SHP77 (cell line): Measurements from ENCODE around the gene SLIT3.

Experiments
- DNase-seq, 2 experiments: peaks; one replicate each; lab custom pipeline; 2025; lab: John Stamatoyannopoulos, UW

Gene SLIT3

GRCh38 chr5:168736281-168736831 is 564.6 kb downstream of the SLIT3 start:
- DNase-seq: no peak

GRCh38 chr5:168734620-168735300 is 566.2 kb downstream of the SLIT3 start:
- no peak for DNase-seq

DNA sequence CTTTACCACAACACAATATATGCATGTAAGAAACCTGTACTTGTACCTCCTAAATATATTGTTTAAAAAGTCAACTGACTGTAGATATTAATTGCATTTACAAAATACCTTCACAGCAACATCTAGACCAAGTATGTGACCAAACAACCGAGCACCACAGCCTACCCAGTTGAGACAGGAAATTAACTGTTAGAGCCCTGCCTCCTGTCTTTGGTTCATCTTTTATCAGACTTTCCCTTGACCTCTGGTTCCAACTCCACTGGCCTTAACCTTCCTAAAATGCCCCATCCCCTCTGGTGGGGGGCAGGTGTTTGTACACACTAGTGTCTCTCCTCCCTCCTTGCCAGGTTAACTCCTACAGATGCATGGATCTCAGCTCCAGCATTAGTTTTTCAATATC is 566.8 kb downstream of the SLIT3 start:
- DNase-seq: no peak

GRCh38 chr5:168728546-168729211 is 572.3 kb downstream of the SLIT3 start:
- DNase-seq: no peak

GRCh38 chr5:168727547-168727946 is 573.4 kb downstream of the SLIT3 start:
- DNase-seq: no peak

- no peak for DNase-seq
These were observed 574.6 kb downstream of the SLIT3 start for GRCh38 chr5:168726342-168726741.

DNA sequence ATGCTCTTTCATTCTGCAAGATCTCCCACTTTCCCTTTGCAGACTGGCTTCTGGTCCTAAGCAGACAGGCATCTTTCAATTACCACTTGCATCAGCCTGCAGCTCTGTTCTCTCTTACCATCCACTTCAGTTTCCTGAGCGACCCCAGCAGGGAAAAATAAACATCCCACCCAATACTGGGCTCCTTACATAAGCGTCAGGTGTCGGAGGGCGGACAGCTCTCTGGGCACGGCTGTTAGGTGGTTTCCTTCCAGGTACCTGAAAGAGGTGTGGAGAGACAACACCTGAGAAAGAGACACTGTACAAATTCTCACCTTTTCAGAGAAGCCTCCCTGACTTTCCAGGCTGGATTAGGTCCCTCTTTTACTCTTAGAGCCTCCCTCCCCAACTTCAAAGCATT is 576.7 kb downstream of the SLIT3 start:
- DNase-seq: no peak

DNA sequence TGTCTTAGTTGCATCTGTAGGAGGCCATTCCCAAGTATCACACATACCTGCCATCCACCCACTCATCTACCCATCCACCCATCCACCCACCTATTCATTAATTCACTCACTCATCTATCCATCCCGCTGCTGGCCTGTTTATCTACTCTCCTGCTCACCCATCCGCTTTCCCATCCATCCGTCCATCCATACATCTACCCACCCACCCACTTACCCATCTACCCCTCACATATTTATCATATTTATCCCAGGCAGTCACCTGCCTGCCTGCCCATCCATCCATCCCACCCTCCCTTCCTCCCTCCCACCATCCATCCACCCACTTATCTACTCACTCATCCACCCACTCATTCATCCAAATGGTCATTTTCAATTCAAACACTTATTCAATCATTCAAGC is 577.9 kb downstream of the SLIT3 start:
- no peak for DNase-seq

DNA sequence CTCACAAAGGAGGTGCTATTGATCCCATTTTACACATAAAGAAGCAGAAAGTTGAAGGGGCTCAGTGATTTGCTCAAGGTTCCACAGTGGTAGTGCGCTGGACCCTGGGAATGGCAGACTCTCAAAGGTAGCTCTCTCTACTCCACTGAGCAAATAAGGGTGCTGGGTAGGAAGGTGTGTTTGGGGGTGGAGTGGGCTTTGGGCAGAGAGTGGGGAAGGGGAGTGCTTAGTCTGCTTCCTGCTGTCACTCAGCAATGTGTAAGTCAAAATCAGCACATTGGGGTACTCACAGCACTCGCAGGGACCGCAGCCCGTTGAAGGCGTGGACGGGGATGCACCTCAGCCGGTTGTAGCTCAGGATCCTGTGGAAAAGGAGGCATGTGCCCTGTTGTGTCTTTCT is 579.0 kb downstream of the SLIT3 start:
- no peak for DNase-seq

GRCh38 chr5:168721002-168721753 is 579.8 kb downstream of the SLIT3 start:
- no peak for DNase-seq

DNA sequence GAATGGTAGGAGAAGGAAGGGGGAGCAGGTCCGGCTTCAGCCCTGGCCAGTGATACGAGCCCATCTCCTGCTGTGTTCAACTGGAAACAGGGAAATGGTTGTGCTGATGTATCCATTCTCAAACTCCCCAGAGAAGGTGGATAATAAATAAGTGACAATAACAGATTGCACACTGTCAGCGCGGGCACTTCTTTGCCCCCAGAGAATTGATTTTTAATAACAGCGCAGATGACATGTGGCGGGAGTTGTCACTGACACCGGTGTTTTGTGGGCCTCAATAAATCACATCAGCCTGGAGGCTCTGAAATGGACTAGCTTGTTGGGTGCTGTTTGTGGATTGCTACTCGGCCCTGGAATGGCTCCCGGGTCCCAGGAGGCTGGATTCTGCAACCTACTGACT is 580.4 kb downstream of the SLIT3 start:
- no peak for DNase-seq

DNA sequence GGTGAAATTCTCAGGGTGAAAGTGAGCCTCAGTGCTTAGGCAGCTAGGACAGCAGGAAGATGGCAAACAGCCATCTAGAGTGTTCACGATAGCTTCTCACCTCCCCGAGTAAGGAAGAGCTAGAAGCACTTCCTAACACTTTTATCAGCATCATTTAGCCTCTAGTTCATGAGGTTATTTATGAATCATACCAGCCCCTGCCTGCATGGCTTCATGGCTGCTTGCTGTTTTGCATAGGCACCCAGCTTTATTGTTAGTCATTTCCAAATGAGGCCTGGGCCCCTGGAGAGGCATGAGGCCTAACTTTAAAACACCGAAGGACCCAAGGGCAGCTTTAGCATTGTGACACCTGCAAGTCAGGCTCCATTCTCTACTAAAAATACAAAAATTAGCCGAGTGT is 586.9 kb downstream of the SLIT3 start:
- DNase-seq: no peak

GRCh38 chr5:168713051-168713450 is 587.9 kb downstream of the SLIT3 start:
- no peak for DNase-seq

DNA sequence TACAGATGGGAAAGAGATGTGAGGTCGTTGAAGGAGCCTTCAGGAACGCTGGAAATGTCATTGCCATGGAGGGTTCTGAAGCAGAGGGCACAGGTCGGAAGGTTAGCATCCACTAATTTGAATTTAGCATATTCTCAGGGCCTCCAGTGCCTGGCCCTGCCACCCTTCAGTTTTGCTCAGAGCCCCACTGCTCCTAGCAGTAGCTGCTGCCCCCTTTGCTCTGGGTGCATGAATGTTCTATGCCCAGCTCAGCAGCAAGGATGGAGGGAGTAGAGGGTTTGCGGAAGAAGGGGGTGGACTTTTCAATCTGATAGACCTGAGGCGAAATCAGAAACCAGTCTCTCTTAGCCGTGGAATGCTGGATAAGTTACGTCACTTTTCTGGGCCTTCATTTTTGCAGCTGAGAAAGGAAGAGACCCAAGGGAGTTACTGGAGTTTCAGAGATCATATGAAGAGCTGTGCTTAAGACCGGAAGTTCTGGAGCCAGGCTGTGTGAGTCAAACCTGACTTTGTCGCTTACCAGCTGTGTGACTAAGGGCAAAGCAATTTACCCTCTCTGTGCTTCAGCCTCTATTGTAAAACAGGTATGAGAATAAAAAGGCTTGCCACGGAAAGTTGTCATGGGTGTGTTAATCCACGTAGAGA is 588.5 kb downstream of the SLIT3 start:
- no peak for DNase-seq

DNA sequence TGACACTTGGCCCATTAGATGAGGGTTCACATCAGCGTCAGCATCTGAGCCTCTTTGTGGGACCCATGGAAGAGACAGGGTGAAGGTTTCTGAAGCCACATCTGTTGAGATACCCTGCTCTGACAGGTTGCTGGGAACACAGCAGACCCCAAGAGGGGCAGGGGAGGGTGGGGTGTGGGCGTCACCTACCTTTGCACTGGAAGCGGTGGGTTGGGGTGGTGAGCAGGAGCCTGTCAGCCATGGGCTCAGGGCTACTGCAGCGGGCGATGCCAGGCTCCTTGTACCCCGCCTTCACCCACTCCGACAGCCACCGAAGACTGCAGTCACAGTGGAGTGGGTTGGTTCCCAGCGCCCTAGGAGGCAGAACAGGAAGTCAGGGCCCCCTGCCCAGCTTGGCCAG is 590.2 kb downstream of the SLIT3 start:
- DNase-seq: no peak

DNA sequence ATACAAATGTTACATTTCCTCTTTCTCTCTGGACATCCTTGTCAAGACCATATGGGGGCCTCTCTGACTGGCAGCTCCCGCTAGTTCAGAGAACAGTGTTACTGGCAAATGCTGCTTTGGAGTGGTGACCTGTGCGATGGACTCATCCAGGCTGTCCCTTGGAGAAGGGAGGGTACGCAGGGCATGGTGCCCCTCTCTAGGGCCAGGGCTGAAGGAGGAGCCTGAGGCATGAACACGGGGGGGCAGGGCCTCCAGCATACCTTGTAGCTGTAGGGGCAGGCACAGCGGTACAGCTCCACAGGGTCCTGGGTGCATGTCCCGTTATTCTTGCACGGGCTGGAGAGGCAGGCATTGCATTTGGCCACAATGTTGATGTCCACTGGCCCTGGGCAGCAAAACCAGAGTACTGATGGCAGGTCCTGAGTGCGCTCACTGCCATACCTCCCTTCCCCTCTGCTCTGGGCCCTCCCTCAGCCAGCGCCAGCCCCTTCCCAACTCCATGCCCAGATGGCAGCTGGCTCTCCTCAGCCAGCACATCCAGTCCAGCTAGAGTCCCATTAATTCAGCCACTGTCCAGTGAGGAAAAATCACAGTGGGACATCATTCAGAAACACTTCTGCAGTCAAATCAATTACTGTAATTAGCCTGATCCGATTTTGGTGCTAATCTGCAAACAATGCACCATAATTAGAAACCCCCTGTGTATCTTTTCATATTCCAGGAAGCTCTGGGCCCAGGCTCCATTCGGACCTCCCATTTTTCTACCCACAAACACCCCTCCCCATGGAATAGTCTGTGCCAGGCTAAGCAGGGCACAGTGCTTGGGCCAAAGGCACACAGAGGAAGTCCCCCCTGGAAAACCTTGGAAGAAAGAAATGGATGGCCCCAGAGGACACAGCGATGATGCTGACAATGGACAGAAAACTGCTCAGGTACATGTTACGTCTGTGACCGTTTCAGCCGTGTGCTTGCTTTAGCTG is 592.9 kb downstream of the SLIT3 start:
- no peak for DNase-seq

DNA sequence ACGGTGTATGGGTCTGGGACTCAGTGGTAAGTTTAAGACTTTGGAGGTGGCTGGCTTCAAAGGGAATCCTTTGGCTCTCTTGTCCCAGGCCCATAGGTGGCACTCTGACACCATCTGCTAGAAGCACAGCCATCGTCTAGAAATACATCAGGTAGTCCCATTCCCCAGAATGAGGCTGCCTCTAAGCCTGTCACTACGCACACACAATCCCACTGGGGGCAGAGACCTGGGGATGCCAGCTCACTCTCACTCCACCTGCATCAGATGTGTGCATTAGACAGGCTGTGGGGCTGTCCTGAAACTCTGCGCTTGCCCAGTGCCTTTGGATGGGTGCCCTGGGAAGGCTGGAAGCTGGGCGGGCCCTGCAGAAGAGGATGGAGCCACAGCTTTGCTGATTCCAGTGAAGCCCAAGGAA is 594.3 kb downstream of the SLIT3 start:
- DNase-seq: peak; percentile 10 to 14

DNA sequence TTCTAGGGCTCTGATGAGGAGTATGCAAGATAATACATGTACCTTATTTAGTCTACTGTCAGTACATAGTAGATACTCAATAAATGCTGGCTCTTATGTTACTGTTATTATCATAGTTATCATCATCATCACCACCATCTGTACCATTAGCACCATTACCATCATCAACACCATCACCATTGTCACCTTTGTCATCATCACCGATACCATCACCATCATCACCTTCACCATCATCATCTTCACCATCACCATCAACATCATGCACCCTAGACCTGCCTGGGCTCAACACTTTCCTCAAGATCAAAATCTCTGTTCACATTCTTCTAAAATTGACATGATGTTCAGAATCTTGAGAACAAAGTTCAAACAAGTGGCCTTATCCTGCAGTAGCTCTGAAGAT is 595.6 kb downstream of the SLIT3 start:
- DNase-seq: no peak

DNA sequence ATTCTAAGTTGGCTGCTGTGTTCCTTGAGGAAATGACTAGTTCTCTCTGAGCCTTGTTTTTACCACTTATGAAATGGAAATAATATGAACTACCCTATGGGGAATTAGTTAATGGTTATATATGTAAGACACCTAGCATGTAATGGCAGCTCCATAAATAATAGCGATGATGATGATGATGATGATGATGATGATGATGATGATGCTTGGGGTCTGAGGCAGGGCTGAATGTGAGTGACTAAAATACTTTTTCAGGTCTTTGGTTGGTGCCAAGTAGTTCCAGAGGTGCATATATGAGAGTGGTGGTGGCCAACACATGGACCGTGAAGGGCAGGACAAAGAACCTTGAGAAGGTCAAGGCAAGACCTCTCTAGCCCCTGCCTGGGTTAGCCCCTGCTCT is 598.4 kb downstream of the SLIT3 start:
- DNase-seq: no peak

DNA sequence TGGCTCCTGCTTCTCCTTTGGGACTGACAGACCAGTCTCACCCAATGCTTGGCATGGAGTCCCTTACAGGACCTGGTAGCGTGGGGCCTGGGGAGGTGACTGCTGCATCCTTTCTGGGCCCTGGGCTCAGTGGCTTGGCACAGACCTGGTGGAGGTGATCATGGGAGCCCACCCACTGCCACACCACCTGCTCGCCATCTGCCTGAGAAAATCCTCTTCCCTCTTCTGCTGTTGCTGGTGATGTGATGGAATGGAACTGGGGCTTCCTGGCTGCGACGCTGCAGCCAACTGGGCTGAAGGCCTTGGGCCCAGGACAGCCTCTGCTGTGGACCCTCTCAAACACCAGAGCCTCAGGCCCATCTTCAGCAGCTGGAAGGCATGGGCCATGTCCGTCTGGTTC is 599.3 kb downstream of the SLIT3 start:
- DNase-seq: no peak

DNA sequence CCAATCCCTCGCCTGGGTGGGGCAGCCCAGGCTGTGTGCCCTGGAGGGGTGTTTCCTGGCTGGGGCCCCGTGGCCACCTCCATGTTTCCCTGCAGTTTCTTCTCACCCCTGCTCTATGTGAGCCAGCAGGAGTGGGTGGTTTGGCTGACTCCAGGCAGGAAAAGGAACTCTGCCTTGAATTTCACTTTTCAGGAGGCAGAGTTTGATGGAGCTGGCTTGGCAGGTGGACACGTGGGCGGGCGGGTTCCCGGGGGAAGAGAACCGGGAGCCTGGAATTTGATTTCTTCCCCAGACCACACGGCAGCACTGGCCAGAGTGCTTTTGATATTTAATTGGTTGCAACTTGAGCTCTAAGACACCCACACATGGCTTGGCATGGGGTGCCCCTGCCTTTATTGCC is 601.9 kb downstream of the SLIT3 start:
- no peak for DNase-seq
